PC-9 (cell line): Measurements from ENCODE around the gene RANBP10.

Experiments
- CTCF ChIP-seq: fragments of 200-600 bp; sonication (generic); conservative IDR thresholded peaks from 2 replicates; pipeline ENCODE4 v1.6.1; 2017; ENCODE audit warnings: mixed run types, antibody characterized with exemption, mild to moderate bottlenecking, moderate library complexity
- EZH2 ChIP-seq: fragments of 200-600 bp; sonication (generic); IDR thresholded peaks from 2 replicates; pipeline ENCODE4 v1.8.0; 2017; ENCODE audit warnings: antibody characterized with exemption, low read depth

DNA sequence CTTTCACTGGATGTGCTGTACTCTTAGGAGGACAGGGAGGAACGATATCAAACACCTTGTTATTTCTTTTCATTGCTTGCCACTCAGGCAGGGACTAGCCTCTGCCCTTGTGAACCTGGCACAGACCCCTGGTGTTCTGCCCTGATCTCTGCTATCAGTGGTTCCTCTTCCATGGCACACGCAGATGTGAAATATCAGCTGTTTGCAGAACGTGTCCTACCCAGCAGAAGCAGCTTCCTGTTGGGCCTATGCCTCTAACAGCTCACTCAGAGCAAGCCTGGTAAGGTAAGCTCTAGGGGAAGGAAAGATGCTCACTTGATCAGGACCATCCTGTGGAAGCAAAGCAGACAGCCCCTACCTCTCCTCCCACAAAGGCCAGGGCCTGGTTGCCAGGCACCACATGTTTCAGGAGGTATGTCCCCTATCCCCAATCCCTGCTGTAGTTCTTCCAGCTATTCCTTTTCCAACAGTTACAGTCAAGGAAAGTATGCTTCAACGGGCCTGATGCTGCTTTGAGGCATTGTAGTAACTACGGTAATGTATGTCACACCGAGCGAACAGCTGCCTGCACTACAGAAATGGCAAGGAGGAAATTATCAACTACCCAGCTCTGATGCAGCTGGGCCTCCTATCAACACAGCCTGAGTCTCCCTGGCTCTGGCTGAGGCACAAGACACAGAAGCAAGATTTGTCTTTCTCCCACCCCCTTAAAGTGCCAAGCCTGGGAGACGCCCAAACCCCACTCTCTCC, 46.0 kb downstream of the RANBP10 start:
- TF ChIP-seq EZH2 (no peak), CTCF (no peak)
